ENCODE measurements around the gene PSMG2.

The PSMG2 gene

GRCh38 chr18:12769644-12770440 is 67.0 kb downstream of the PSMG2 start:
- TF ChIP-seq CTCF (IDR thresholded peaks at IDR 0.05; ENCODE audit: borderline replicate concordance, control extremely low read depth, extremely low read depth, insufficient read depth, missing control alignments), result no peak
- no peak for DNase-seq (ENCODE audit: low spot score)
- in situ Hi-C loops (cut with MboI; ENCODE audit: low sequenced_read_pairs, unreplicated experiment), result no loop called here

- no peak for TF ChIP-seq CTCF (IDR thresholded peaks at IDR 0.05; ENCODE audit: borderline replicate concordance, control extremely low read depth, extremely low read depth, insufficient read depth, missing control alignments)
- in situ Hi-C loops (cut with MboI; ENCODE audit: low sequenced_read_pairs, unreplicated experiment), result no loop called here
- no peak for DNase-seq (ENCODE audit: low spot score)
These were observed 67.8 kb downstream of the PSMG2 start for GRCh38 chr18:12770469-12771219.

- TF ChIP-seq CTCF (IDR thresholded peaks at IDR 0.05; ENCODE audit: borderline replicate concordance, control extremely low read depth, extremely low read depth, insufficient read depth, missing control alignments), result no peak
- in situ Hi-C loops (cut with MboI; ENCODE audit: low sequenced_read_pairs, unreplicated experiment), result no loop called here
These were observed 69.3 kb downstream of the PSMG2 start for GRCh38 chr18:12772111-12772510.

GRCh38 chr18:12773369-12773768 is 70.5 kb downstream of the PSMG2 start:
- in situ Hi-C loops (cut with MboI; ENCODE audit: low sequenced_read_pairs, unreplicated experiment), result no loop called here
- TF ChIP-seq CTCF (IDR thresholded peaks at IDR 0.05; ENCODE audit: borderline replicate concordance, control extremely low read depth, extremely low read depth, insufficient read depth, missing control alignments), result no peak
- no peak for DNase-seq (ENCODE audit: low spot score)

More at GRCh38 chr18:12772111-12772510, 69.3 kb downstream of the PSMG2 start:
- no peak for DNase-seq (ENCODE audit: low spot score)

GRCh38 chr18:12774982-12775381 is 72.1 kb downstream of the PSMG2 start:
- no peak for TF ChIP-seq CTCF (IDR thresholded peaks at IDR 0.05; ENCODE audit: borderline replicate concordance, control extremely low read depth, extremely low read depth, insufficient read depth, missing control alignments)
- no peak for DNase-seq (ENCODE audit: low spot score)
- in situ Hi-C loops (cut with MboI; ENCODE audit: low sequenced_read_pairs, unreplicated experiment), result no loop called here
